Measurements from ENCODE around the gene PTPRE.

The PTPRE gene

GRCh38 chr10:127937069-127937468 lies 30.2 kb downstream of the PTPRE start:
- Histone ChIP-seq H3K9ac (ENCODE audit: low read length) (no peak overlapping the region), H3K4me3 (ENCODE audit: low read depth in 1 of 2, low read length in 2 of 2) (no peak overlapping the region), H3K4me1 (ENCODE audit: insufficient read depth, low read length) (no peaks in the 10 kb centered on the region), H3K36me3 (ENCODE audit: insufficient read depth, low read length) (no peaks in the 10 kb centered on the region), H3K27ac (ENCODE audit: low read depth, low read length) (no peak overlapping the region), H3K9me3 (ENCODE audit: low read length) (no peaks in the 10 kb centered on the region), H3K27me3 (ENCODE audit: control insufficient read depth in 1 of 2, insufficient read depth in 2 of 2, low read length in 2 of 2) (no peaks in the 10 kb centered on the region)

- no peaks in the 10 kb centered on the region for H3K36me3 ChIP-seq (ENCODE audit: insufficient read depth, low read length)
- H3K9me3 ChIP-seq (ENCODE audit: low read length) = no peaks in the 10 kb centered on the region
- H3K27me3 ChIP-seq (ENCODE audit: control insufficient read depth in 1 of 2, insufficient read depth in 2 of 2, low read length in 2 of 2) = no peaks in the 10 kb centered on the region
- no peak overlapping the region for H3K9ac ChIP-seq (ENCODE audit: low read length)
- H3K27ac ChIP-seq (ENCODE audit: low read depth, low read length) = no peak overlapping the region
- no peaks in the 10 kb centered on the region for H3K4me1 ChIP-seq (ENCODE audit: insufficient read depth, low read length)
- H3K4me3 ChIP-seq (ENCODE audit: low read depth in 1 of 2, low read length in 2 of 2) = no peak overlapping the region
Observed at GRCh38 chr10:127937915-127938463, 31.1 kb downstream of the PTPRE start.

- H3K36me3 ChIP-seq (ENCODE audit: insufficient read depth, low read length) = no peaks in the 10 kb centered on the region
- no peak overlapping the region for H3K9ac ChIP-seq (ENCODE audit: low read length)
- H3K4me3 ChIP-seq (ENCODE audit: low read depth in 1 of 2, low read length in 2 of 2) = no peak overlapping the region
- H3K27me3 ChIP-seq (ENCODE audit: control insufficient read depth in 1 of 2, insufficient read depth in 2 of 2, low read length in 2 of 2) = no peaks in the 10 kb centered on the region
- H3K4me1 ChIP-seq (ENCODE audit: insufficient read depth, low read length) = no peaks in the 10 kb centered on the region
- H3K27ac ChIP-seq (ENCODE audit: low read depth, low read length) = no peak overlapping the region
- no peaks in the 10 kb centered on the region for H3K9me3 ChIP-seq (ENCODE audit: low read length)
Observed at GRCh38 chr10:127939786-127940330, 33.0 kb downstream of the PTPRE start.

- Histone ChIP-seq H3K9ac (ENCODE audit: low read length) (no peak overlapping the region), H3K9me3 (ENCODE audit: low read length) (no peaks in the 10 kb centered on the region), H3K4me3 (ENCODE audit: low read depth in 1 of 2, low read length in 2 of 2) (no peak overlapping the region), H3K27me3 (ENCODE audit: control insufficient read depth in 1 of 2, insufficient read depth in 2 of 2, low read length in 2 of 2) (no peaks in the 10 kb centered on the region), H3K27ac (ENCODE audit: low read depth, low read length) (no peak overlapping the region), H3K4me1 (ENCODE audit: insufficient read depth, low read length) (no peaks in the 10 kb centered on the region), H3K36me3 (ENCODE audit: insufficient read depth, low read length) (no peaks in the 10 kb centered on the region)
Observed at GRCh38 chr10:127940866-127941640, 34.1 kb downstream of the PTPRE start.

GRCh38 chr10:127942811-127943210 lies 35.9 kb downstream of the PTPRE start:
- no peaks in the 10 kb centered on the region for H3K9me3 ChIP-seq (ENCODE audit: low read length)
- H3K4me3 ChIP-seq (ENCODE audit: low read depth in 1 of 2, low read length in 2 of 2) = no peak overlapping the region
- H3K9ac ChIP-seq (ENCODE audit: low read length) = no peak overlapping the region
- H3K27ac ChIP-seq (ENCODE audit: low read depth, low read length) = no peak overlapping the region
- no peaks in the 10 kb centered on the region for H3K27me3 ChIP-seq (ENCODE audit: control insufficient read depth in 1 of 2, insufficient read depth in 2 of 2, low read length in 2 of 2)
- no peaks in the 10 kb centered on the region for H3K36me3 ChIP-seq (ENCODE audit: insufficient read depth, low read length)
- H3K4me1 ChIP-seq (ENCODE audit: insufficient read depth, low read length) = no peaks in the 10 kb centered on the region

- H3K27ac ChIP-seq (ENCODE audit: low read depth, low read length) = no peak overlapping the region
- no peak overlapping the region for H3K9ac ChIP-seq (ENCODE audit: low read length)
- H3K27me3 ChIP-seq (ENCODE audit: control insufficient read depth in 1 of 2, insufficient read depth in 2 of 2, low read length in 2 of 2) = no peaks in the 10 kb centered on the region
- no peaks in the 10 kb centered on the region for H3K9me3 ChIP-seq (ENCODE audit: low read length)
- no peaks in the 10 kb centered on the region for H3K36me3 ChIP-seq (ENCODE audit: insufficient read depth, low read length)
- no peaks in the 10 kb centered on the region for H3K4me1 ChIP-seq (ENCODE audit: insufficient read depth, low read length)
- H3K4me3 ChIP-seq (ENCODE audit: low read depth in 1 of 2, low read length in 2 of 2) = no peak overlapping the region
Observed at GRCh38 chr10:127943336-127943910, 36.5 kb downstream of the PTPRE start.

GRCh38 chr10:127944256-127944655 lies 37.4 kb downstream of the PTPRE start:
- Histone ChIP-seq H3K9me3 (ENCODE audit: low read length) (no peaks in the 10 kb centered on the region), H3K4me1 (ENCODE audit: insufficient read depth, low read length) (no peaks in the 10 kb centered on the region), H3K9ac (ENCODE audit: low read length) (no peak overlapping the region), H3K27ac (ENCODE audit: low read depth, low read length) (no peak overlapping the region), H3K4me3 (ENCODE audit: low read depth in 1 of 2, low read length in 2 of 2) (no peak overlapping the region), H3K36me3 (ENCODE audit: insufficient read depth, low read length) (no peaks in the 10 kb centered on the region), H3K27me3 (ENCODE audit: control insufficient read depth in 1 of 2, insufficient read depth in 2 of 2, low read length in 2 of 2) (no peaks in the 10 kb centered on the region)

GRCh38 chr10:127945341-127945758 lies 38.4 kb downstream of the PTPRE start:
- H3K36me3 ChIP-seq (ENCODE audit: insufficient read depth, low read length) = no peaks in the 10 kb centered on the region
- no peaks in the 10 kb centered on the region for H3K9me3 ChIP-seq (ENCODE audit: low read length)
- no peak overlapping the region for H3K27ac ChIP-seq (ENCODE audit: low read depth, low read length)
- H3K4me3 ChIP-seq (ENCODE audit: low read depth in 1 of 2, low read length in 2 of 2) = no peak overlapping the region
- H3K9ac ChIP-seq (ENCODE audit: low read length) = no peak overlapping the region
- H3K27me3 ChIP-seq (ENCODE audit: control insufficient read depth in 1 of 2, insufficient read depth in 2 of 2, low read length in 2 of 2) = no peaks in the 10 kb centered on the region
- H3K4me1 ChIP-seq (ENCODE audit: insufficient read depth, low read length) = no peaks in the 10 kb centered on the region

GRCh38 chr10:127945948-127946711 lies 39.2 kb downstream of the PTPRE start:
- H3K4me3 ChIP-seq (ENCODE audit: low read depth in 1 of 2, low read length in 2 of 2) = no peak overlapping the region
- H3K27me3 ChIP-seq (ENCODE audit: control insufficient read depth in 1 of 2, insufficient read depth in 2 of 2, low read length in 2 of 2) = no peaks in the 10 kb centered on the region
- H3K9me3 ChIP-seq (ENCODE audit: low read length) = no peaks in the 10 kb centered on the region
- H3K9ac ChIP-seq (ENCODE audit: low read length) = no peak overlapping the region
- no peaks in the 10 kb centered on the region for H3K4me1 ChIP-seq (ENCODE audit: insufficient read depth, low read length)
- no peaks in the 10 kb centered on the region for H3K36me3 ChIP-seq (ENCODE audit: insufficient read depth, low read length)
- H3K27ac ChIP-seq (ENCODE audit: low read depth, low read length) = no peak overlapping the region

- H3K9me3 ChIP-seq (ENCODE audit: low read length) = no peaks in the 10 kb centered on the region
- no peak overlapping the region for H3K4me3 ChIP-seq (ENCODE audit: low read depth in 1 of 2, low read length in 2 of 2)
- H3K27ac ChIP-seq (ENCODE audit: low read depth, low read length) = no peak overlapping the region
- no peaks in the 10 kb centered on the region for H3K4me1 ChIP-seq (ENCODE audit: insufficient read depth, low read length)
- H3K9ac ChIP-seq (ENCODE audit: low read length) = no peak overlapping the region
- H3K36me3 ChIP-seq (ENCODE audit: insufficient read depth, low read length) = no peaks in the 10 kb centered on the region
- no peaks in the 10 kb centered on the region for H3K27me3 ChIP-seq (ENCODE audit: control insufficient read depth in 1 of 2, insufficient read depth in 2 of 2, low read length in 2 of 2)
Observed at GRCh38 chr10:127947211-127947610, 40.3 kb downstream of the PTPRE start.

GRCh38 chr10:127948791-127949190 lies 41.9 kb downstream of the PTPRE start:
- H3K27ac ChIP-seq (ENCODE audit: low read depth, low read length) = no peak overlapping the region
- no peaks in the 10 kb centered on the region for H3K9me3 ChIP-seq (ENCODE audit: low read length)
- H3K9ac ChIP-seq (ENCODE audit: low read length) = no peak overlapping the region
- no peaks in the 10 kb centered on the region for H3K27me3 ChIP-seq (ENCODE audit: control insufficient read depth in 1 of 2, insufficient read depth in 2 of 2, low read length in 2 of 2)
- H3K36me3 ChIP-seq (ENCODE audit: insufficient read depth, low read length) = no peaks in the 10 kb centered on the region
- no peaks in the 10 kb centered on the region for H3K4me1 ChIP-seq (ENCODE audit: insufficient read depth, low read length)
- no peak overlapping the region for H3K4me3 ChIP-seq (ENCODE audit: low read depth in 1 of 2, low read length in 2 of 2)

Data from muscle layer of colon (tissue), 2 donors.